Loucy (cell line): ENCODE measurements around the gene OXLD1.

Experiments
- H2AFZ ChIP-seq: fragments of 200-600 bp; sonication (generic); 2 replicates; pipeline ENCODE4 v1.6.0; 2016; ENCODE audit warnings: antibody characterized with exemption, mild to moderate bottlenecking, low read length, moderate library complexity
- H3F3A ChIP-seq: fragments of 200-600 bp; 2 replicates; pipeline ENCODE4 v1.6.0; 2016; ENCODE audit warnings: antibody characterized with exemption, low read depth, mild to moderate bottlenecking
- H3K27me3 ChIP-seq: fragments of 200-600 bp; sonication (generic); 2 replicates; pipeline ENCODE4 v1.6.1; 2014; ENCODE audit warnings: low read length, mild to moderate bottlenecking; ENCODE audit not compliant: insufficient read depth, poor library complexity, severe bottlenecking
- H3K36me3 ChIP-seq: fragments of 200-600 bp; sonication (generic); 2 replicates; pipeline ENCODE4 v1.6.1; 2016; ENCODE audit warnings: low read length; ENCODE audit not compliant: insufficient read depth
- H3K4me1 ChIP-seq: fragments of 200-600 bp; sonication (generic); 2 replicates; pipeline ENCODE4 v1.5.1; 2014; ENCODE audit warnings: low read length, mild to moderate bottlenecking; ENCODE audit not compliant: insufficient read depth, poor library complexity, severe bottlenecking
- H3K4me2 ChIP-seq: fragments of 200-600 bp; sonication (generic); 2 replicates; pipeline ENCODE4 v1.6.0; 2014; ENCODE audit warnings: antibody characterized with exemption, low read length, low read depth, mild to moderate bottlenecking; ENCODE audit not compliant: poor library complexity, severe bottlenecking
- H3K4me3 ChIP-seq: fragments of 200-600 bp; sonication (generic); 2 replicates; pipeline ENCODE4 v1.5.1; 2014; ENCODE audit warnings: low read length, mild to moderate bottlenecking, mixed read lengths; ENCODE audit not compliant: poor library complexity, severe bottlenecking
- H3K79me2 ChIP-seq: fragments of 200-600 bp; sonication (generic); 2 replicates; pipeline ENCODE4 v1.6.1; 2014; ENCODE audit warnings: low read length; ENCODE audit not compliant: insufficient read depth
- H3K9ac ChIP-seq: fragments of 200-600 bp; sonication (generic); 2 replicates; pipeline ENCODE4 v1.6.0; 2014; ENCODE audit warnings: mild to moderate bottlenecking, low read depth, low read length, moderate library complexity; ENCODE audit not compliant: poor library complexity, severe bottlenecking
- H3K9me2 ChIP-seq: fragments of 200-600 bp; sonication (generic); replicated peaks from 2 replicates; pipeline ENCODE4 v1.6.1; 2016; ENCODE audit warnings: low read depth, low read length, mixed read lengths
- H3K9me3 ChIP-seq: fragments of 200-600 bp; sonication (generic); 2 replicates; pipeline ENCODE4 v1.6.1; 2014; ENCODE audit warnings: mild to moderate bottlenecking, antibody characterized with exemption, low read length, low read depth; ENCODE audit not compliant: insufficient read depth
- H4K20me1 ChIP-seq: fragments of 200-600 bp; sonication (generic); 2 replicates; pipeline ENCODE4 v1.6.0; 2014; ENCODE audit warnings: antibody characterized with exemption, low read length, mild to moderate bottlenecking; ENCODE audit not compliant: insufficient read depth, poor library complexity, severe bottlenecking
- CTCF ChIP-seq: fragments of 200-600 bp; sonication (generic); conservative IDR thresholded peaks from 2 replicates; pipeline ENCODE4 v1.5.1; 2014; ENCODE audit warnings: mild to moderate bottlenecking, antibody characterized with exemption, low read length
- EZH2phosphoT487 ChIP-seq: fragments of 200-600 bp; IDR thresholded peaks from 2 replicates; pipeline ENCODE4 v1.6.1; 2018; ENCODE audit warnings: antibody characterized with exemption, mild to moderate bottlenecking, moderate library complexity, borderline replicate concordance

The OXLD1 gene

GRCh38 chr17:81659038-81659437, 7.4 kb downstream of the OXLD1 start:
- Histone ChIP-seq H3K4me3 (no peak overlapping the region), H3K9me2 (no peaks in the 10 kb centered on the region), H2AFZ (no peak overlapping the region), H3F3A (peaks cover 3% of the 10 kb centered on the region; the same call in 1 of the 2 replicates), H3K36me3 (no peaks in the 10 kb centered on the region), H3K27me3 (no peaks in the 10 kb centered on the region), H3K9ac (no peak overlapping the region), H4K20me1 (no peaks in the 10 kb centered on the region), H3K79me2 (peaks cover 1% of the 10 kb centered on the region; the same call in 1 of the 2 replicates), H3K9me3 (no peaks in the 10 kb centered on the region), H3K4me1 (peaks cover 24% of the 10 kb centered on the region), H3K4me2 (no peak overlapping the region)
- no peak for TF ChIP-seq CTCF
- no peak for TF ChIP-seq EZH2phosphoT487

- Histone ChIP-seq H3K27me3 (no peaks in the 10 kb centered on the region), H3F3A (no peaks in the 10 kb centered on the region), H3K9me2 (no peaks in the 10 kb centered on the region), H3K79me2 (no peaks in the 10 kb centered on the region), H3K4me3 (peak overlapping the region; percentile 16), H3K4me2 (peak overlapping the region; percentile 55), H3K9me3 (no peaks in the 10 kb centered on the region), H3K4me1 (peaks cover 32% of the 10 kb centered on the region), H3K36me3 (no peaks in the 10 kb centered on the region), H4K20me1 (no peaks in the 10 kb centered on the region), H3K9ac (peak overlapping the region; percentile 37), H2AFZ (no peak overlapping the region)
- TF ChIP-seq CTCF (no peak), EZH2phosphoT487 (no peak)
These were observed 9.6 kb downstream of the OXLD1 start for GRCh38 chr17:81656835-81657234.

- Histone ChIP-seq H3K4me2 (peak within 1 kb of the TSS; percentile 55), H3K9ac (peak within 1 kb of the TSS; percentile 37), H2AFZ (no peak within 1 kb of the TSS), H3K79me2 (no peaks in the 10 kb centered on the region), H3F3A (no peaks in the 10 kb centered on the region), H3K9me2 (no peaks in the 10 kb centered on the region), H3K9me3 (no peaks in the 10 kb centered on the region), H3K36me3 (no peaks in the 10 kb centered on the region), H3K4me3 (peak within 1 kb of the TSS; percentile 16), H3K27me3 (no peaks in the 10 kb centered on the region), H4K20me1 (no peaks in the 10 kb centered on the region), H3K4me1 (peaks cover 32% of the 10 kb centered on the region)
- TF ChIP-seq EZH2phosphoT487: no peak
- no peak for TF ChIP-seq CTCF
These were observed 10.2 kb downstream of the OXLD1 start, which contains the start of gene PDE6G for GRCh38 chr17:81656118-81656743. Gene PDE6G, minus strand, starts transcription at chr17:81656542. Its CDS starts 3,237 bp downstream, at chr17:81653305.
